ENCODE data around the gene TBCA.

GRCh38 chr5:77773734-77774280 is 2.3 kb downstream of the TBCA start:
- TF ChIP-seq CTCF (IDR thresholded peaks at IDR 0.05) (no peak), POLR2A (IDR thresholded peaks at IDR 0.05) (no peak)
